ENCODE results near the gene URI1.
"Not testable (repeated sequence)": the region's sequence is repeated elsewhere in the genome, so short reads cannot be mapped to it uniquely, and the experiment has no call there.

Gene URI1

GRCh38 chr19:29942404-29943261 is 594 bp downstream of the URI1 start:
- DNase-seq = peak; percentile 51

GRCh38 chr19:29943615-29944014 is 1.6 kb downstream of the URI1 start:
- no peak for DNase-seq

GRCh38 chr19:29944390-29945012 is 2.5 kb downstream of the URI1 start:
- DNase-seq = no peak

- no peak for DNase-seq
Observed at GRCh38 chr19:29945017-29945416, 3.0 kb downstream of the URI1 start.

GRCh38 chr19:29945433-29945832 is 3.4 kb downstream of the URI1 start:
- no peak for DNase-seq

GRCh38 chr19:29946645-29947044 is 4.6 kb downstream of the URI1 start:
- DNase-seq = no peak

- DNase-seq = no peak
Observed at GRCh38 chr19:29947871-29948270, 5.8 kb downstream of the URI1 start.

- not testable (repeated sequence) for DNase-seq
Observed at GRCh38 chr19:29948759-29949470, 6.9 kb downstream of the URI1 start.

GRCh38 chr19:29952177-29952576 is 10.1 kb downstream of the URI1 start:
- no peak for DNase-seq

GRCh38 chr19:29952646-29953045 is 10.6 kb downstream of the URI1 start:
- no peak for DNase-seq

GRCh38 chr19:29953352-29954247 is 11.6 kb downstream of the URI1 start:
- DNase-seq = no peak

GRCh38 chr19:29956855-29957254 is 14.8 kb downstream of the URI1 start:
- DNase-seq = no peak

- no peak for DNase-seq
Observed at GRCh38 chr19:29961311-29961710, 19.3 kb downstream of the URI1 start.

GRCh38 chr19:29962793-29963192 is 20.8 kb downstream of the URI1 start:
- DNase-seq = no peak

- DNase-seq = no peak
Observed at GRCh38 chr19:29963576-29963975, 21.5 kb downstream of the URI1 start.

GRCh38 chr19:29964171-29964570 is 22.1 kb downstream of the URI1 start:
- no peak for DNase-seq

GRCh38 chr19:29965492-29965891 is 23.5 kb downstream of the URI1 start:
- no peak for DNase-seq

- DNase-seq = not testable (repeated sequence)
Observed at GRCh38 chr19:29966142-29966541, 24.1 kb downstream of the URI1 start.

GRCh38 chr19:29966588-29967249 is 24.7 kb downstream of the URI1 start:
- DNase-seq = no peak

- no peak for DNase-seq
Observed at GRCh38 chr19:29967623-29968022, 25.6 kb downstream of the URI1 start.

GRCh38 chr19:29969891-29970290 is 27.9 kb downstream of the URI1 start:
- no peak for DNase-seq

GRCh38 chr19:29971002-29971401 is 29.0 kb downstream of the URI1 start:
- DNase-seq = no peak

Measured in NCI-H774 (cell line).